CD4-positive, alpha-beta T cell treated with Interleukin-21 for 1 hour (primary cell): Measurements from ENCODE around the gene NCAPD3.
"Not testable (repeated sequence)": the region's sequence is repeated elsewhere in the genome, so short reads cannot be mapped to it uniquely, and the experiment has no call there.

Experiments used
- DNase-seq: peaks from one replicate; pipeline ENCODE4 v3.0.0-alpha.2; 2020

The NCAPD3 gene

GRCh38 chr11:134223836-134224709 is at the start of gene NCAPD3, which contains the start of gene VPS26B:
NCAPD3 (minus strand) TSS chr11:134223967; CDS start chr11:134223926, 41 bp downstream.
VPS26B (plus strand) TSS chr11:134224671; CDS start chr11:134225123, 452 bp downstream.
- peak; percentile 96 for DNase-seq

- no peak for DNase-seq
Measured at GRCh38 chr11:134273317-134273712, 49.5 kb upstream of the NCAPD3 start.

GRCh38 chr11:134272381-134273316 is 48.9 kb upstream of the NCAPD3 start:
- DNase-seq: no peak

GRCh38 chr11:134271978-134272377 is 48.2 kb upstream of the NCAPD3 start:
- no peak for DNase-seq

- peak; percentile 61 for DNase-seq
Measured at GRCh38 chr11:134270250-134270714, 46.5 kb upstream of the NCAPD3 start.

GRCh38 chr11:134267966-134268365 is 44.2 kb upstream of the NCAPD3 start:
- no peak for DNase-seq

- no peak for DNase-seq
Measured at GRCh38 chr11:134267461-134267860, 43.7 kb upstream of the NCAPD3 start.

- DNase-seq: no peak
Measured at GRCh38 chr11:134266841-134267251, 43.1 kb upstream of the NCAPD3 start.

GRCh38 chr11:134266440-134266839 is 42.7 kb upstream of the NCAPD3 start:
- DNase-seq: no peak

- no peak for DNase-seq
Measured at GRCh38 chr11:134264966-134265764, 41.4 kb upstream of the NCAPD3 start.

GRCh38 chr11:134261626-134262488 is 38.1 kb upstream of the NCAPD3 start:
- peak; percentile 57 for DNase-seq

- DNase-seq: no peak
Measured at GRCh38 chr11:134260983-134261382, 37.2 kb upstream of the NCAPD3 start.

GRCh38 chr11:134260503-134260902 is 36.7 kb upstream of the NCAPD3 start:
- DNase-seq: no peak

GRCh38 chr11:134258577-134258976 is 34.8 kb upstream of the NCAPD3 start:
- DNase-seq: no peak

GRCh38 chr11:134257101-134257500 is 33.3 kb upstream of the NCAPD3 start:
- no peak for DNase-seq

- not testable (repeated sequence) for DNase-seq
Measured at GRCh38 chr11:134255184-134255561, 31.4 kb upstream of the NCAPD3 start.

GRCh38 chr11:134254433-134255183 is 30.8 kb upstream of the NCAPD3 start:
- DNase-seq: no peak

- DNase-seq: peak; percentile 96
Measured at GRCh38 chr11:134253188-134253993, 29.6 kb upstream of the NCAPD3 start, which contains the start of the genes ACAD8 and THYN1. ACAD8 (plus strand) TSS chr11:134253568; CDS start chr11:134253601, 33 bp downstream. THYN1 (minus strand) TSS chr11:134253352; CDS start chr11:134252882, 470 bp downstream.
